RKO (cell line): ENCODE data around the gene KLRG1.

Source experiments
- DNase-seq: peaks from one replicate; pipeline ENCODE4 v3.0.0-alpha.2; 2016; ENCODE audit warnings: low spot score

KLRG1 gene

DNA sequence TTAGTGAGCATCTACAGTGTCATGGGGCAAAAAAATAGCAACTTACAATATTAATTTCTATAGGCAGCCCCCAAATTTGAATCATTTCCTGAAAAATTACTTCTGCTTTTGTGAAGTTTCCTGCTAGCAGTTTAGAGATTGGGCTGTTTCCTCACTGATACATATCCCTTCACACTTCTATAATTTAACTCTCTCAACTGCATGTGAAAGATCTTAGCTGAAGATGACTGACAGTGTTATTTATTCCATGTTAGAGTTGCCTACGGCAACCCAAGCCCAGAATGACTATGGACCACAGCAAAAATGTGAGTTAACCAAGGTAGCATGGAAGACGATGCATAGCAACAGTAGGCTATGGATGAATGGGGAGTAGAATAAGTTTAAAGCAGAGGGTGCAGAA, at the start of gene KLRG1:
KLRG1 (plus strand) TSS at position 134 of the 400 bp plus-strand sequence; CDS start at position 224, 90 bp downstream.
- no peak for DNase-seq

- DNase-seq = no peak
These were observed 47.5 kb upstream of the KLRG1 start for GRCh38 chr12:8941691-8942478.

DNA sequence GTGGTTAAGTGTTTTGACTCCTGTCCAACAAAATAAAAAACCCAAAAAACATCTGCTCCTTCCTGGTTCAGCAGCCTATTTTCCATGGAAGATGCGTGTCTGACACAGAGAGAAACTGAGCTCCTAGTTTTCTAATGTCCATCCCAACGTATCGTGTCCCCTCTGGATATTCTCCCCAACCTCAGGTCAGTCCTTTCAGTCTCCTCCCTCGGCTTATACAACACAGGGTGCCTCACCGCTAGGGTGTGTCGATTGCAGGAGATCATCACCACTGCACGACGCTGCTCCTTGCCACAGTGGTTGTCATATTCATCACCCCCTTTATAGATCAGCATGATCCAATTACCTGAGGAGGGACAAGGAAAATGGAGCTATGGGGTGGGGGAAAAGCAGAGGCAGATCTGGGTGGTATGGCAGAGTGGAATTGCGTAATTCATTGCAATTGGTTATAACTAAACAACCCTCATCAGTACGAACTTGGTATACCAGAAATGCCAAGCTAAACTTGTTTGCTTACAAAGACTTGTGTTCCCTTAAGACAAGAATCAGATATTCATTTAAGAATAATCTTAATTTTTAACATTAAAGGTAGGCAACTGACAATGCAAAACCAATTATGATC, 45.7 kb upstream of the KLRG1 start:
- no peak for DNase-seq

DNA sequence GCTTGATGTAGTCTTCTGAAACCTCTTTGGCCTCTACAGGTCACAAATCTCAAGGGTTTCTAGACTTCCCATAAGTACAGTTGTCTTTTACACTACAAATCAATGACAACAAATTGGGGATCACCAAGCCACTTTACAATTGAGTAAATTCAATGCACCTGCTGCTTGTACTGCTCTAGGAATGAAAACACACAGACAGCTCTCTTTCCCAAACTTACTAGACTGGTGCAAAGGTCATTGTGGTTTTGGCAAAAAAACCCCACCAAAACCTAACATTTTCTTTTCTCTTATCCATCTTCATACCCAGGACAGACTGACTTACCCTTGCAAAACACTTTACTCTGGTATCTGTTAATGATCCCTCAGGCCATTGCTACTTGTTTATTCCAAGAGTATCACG, 42.6 kb upstream of the KLRG1 start:
- DNase-seq = no peak

DNA sequence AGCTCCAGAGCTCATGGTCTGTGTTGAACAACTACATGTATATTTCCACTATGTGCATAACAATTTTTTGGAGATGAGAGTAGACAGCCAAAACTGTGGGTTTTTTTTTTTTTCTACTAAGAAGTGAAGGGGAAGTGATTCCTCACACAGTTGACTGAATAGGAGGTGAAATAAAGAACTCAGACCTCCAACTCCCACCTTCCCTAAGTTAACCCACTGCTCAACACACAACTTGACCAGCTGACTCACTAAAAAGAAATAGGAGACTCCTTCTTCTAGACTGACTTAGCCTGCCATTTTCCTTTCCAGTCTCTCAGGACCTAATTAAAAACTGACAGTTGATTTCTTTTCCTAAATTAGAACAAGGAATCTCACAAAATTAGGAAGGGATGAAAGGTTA, 41.6 kb upstream of the KLRG1 start:
- DNase-seq = peak; percentile 56

- peak; percentile 66 for DNase-seq
These were observed 40.5 kb upstream of the KLRG1 start for GRCh38 chr12:8948701-8949341.

- DNase-seq = peak; percentile 98
These were observed 39.8 kb upstream of the KLRG1 start, which contains the start of gene M6PR for GRCh38 chr12:8949342-8950220. Gene M6PR (minus strand): TSS chr12:8949645. CDS start chr12:8946404, 3,241 bp downstream.

DNA sequence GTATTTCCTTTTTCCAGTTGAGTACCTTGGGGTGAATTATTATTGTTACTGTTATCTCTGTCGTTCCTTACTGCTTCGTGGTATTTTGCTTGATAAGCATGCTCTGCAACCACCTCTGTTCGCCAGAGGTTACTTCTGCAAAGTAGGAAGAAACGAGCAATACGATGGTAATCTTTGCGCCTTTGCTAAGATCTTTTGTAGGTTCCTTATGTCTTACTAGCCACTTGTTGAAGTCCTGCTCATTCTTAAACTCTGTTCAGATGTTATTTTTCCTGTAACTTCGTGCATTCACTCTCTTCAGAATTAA, 39.2 kb upstream of the KLRG1 start:
- no peak for DNase-seq

- DNase-seq = peak; percentile 43
These were observed 38.5 kb upstream of the KLRG1 start for GRCh38 chr12:8950702-8951478.

- no peak for DNase-seq
These were observed 37.6 kb upstream of the KLRG1 start for GRCh38 chr12:8951744-8952143.

DNA sequence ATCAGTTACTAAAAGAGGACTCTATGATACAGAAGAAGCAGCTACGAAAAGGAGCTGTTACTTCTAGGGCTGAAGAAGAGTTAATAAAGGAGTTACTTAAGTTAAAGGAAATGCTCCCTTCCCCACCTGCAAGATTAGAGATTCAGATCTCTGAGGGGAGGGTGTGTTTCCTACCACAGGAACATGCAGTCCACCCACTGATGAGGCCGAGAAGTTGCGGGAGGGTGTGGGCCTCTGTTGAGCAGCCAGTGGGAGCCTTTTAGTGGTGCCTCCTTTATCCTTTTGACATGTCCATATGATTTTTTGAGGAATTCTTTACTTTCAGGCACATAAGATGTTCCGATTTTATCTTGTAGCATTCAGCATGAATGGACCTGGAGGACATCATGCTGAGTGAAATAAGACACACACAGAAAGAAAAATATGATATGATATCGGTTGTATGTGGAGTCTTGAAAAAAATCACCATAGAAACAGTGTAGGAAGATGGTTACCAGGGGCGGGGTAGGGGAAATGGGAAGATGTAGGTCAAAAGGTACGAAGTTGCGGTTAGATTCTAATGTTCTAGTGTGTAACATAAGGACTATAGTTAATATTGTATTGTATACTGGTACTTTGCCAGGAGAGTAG, 35.5 kb upstream of the KLRG1 start:
- DNase-seq = no peak

DNA sequence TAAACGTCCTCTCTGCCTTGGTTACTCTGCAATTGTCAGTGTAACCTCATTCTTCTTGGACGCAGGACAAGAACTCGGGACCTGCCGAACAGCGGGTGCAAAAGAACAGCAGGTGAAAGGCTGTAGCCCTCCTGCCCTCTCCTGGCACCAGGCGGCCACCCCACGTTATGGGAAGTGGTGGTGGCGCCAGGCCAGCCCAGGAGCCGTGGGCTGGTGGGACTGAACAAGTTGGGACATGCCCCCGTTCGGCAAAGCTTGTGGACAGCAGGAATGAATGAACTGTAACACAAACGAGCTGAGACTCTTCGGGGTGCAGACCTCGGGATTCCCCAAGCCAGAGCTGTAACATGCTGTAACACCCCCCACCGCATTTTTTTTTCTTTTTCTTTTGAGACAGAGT, 33.3 kb upstream of the KLRG1 start:
- no peak for DNase-seq

GRCh38 chr12:8956772-8957171, 32.6 kb upstream of the KLRG1 start:
- DNase-seq = no peak

DNA sequence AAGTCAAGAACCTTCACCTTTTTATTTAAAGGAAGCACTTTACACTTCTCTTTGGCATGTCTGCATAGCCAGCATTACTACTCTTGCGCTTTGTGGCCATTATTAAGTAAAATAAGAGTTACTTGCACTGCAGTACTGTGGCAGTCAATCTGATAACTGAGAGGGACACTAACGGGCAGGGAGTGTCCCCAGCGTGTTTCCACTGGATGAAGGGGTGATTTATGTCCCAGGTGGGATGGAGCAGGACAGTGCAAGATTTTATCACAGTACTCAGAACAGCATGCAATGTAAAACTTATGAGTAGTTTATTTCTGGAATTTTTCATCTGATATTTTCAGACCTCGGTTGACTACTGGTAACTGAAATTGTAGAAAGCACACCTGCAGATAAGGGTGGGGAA, 31.8 kb upstream of the KLRG1 start:
- DNase-seq = no peak

- DNase-seq = no peak
These were observed 31.3 kb upstream of the KLRG1 start for GRCh38 chr12:8958066-8958465.

DNA sequence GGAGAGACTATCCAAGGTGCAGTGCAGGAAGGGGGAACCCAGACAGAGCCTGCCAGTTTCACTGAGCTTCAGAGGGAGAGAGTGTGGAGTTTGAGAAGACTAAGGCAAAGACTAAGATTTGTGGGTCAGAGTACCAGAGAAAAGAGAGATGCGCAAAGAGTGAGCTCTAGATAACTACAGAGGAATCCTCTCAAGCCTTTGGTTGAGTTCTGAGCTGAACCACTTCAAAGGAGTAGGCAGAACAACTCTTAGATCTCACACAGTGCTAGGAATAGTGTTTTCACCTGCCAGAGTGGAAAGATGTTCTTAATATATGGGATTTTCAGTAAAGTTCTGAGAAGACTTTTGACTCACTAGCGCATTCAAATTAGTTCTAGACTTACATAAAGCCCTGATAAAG, 29.2 kb upstream of the KLRG1 start:
- no peak for DNase-seq

DNA sequence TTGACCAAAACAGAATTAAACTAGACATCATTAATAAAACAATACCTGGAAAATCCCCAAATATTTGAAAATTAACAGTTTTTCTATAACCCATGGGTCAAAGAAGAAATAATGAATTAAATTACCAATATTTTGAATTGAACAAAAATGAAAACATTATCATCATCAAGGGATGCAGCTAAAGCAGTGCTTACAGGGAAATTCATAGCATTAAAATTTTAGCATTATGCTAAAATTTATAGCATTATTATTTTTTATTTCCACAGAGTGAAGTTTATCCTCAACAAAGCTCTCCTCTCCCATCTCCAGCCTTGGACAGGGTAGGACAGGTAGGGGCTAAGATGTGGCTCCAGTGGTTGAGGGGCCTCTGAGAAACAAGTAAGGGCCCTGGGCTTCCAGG, 20.6 kb upstream of the KLRG1 start:
- no peak for DNase-seq

DNA sequence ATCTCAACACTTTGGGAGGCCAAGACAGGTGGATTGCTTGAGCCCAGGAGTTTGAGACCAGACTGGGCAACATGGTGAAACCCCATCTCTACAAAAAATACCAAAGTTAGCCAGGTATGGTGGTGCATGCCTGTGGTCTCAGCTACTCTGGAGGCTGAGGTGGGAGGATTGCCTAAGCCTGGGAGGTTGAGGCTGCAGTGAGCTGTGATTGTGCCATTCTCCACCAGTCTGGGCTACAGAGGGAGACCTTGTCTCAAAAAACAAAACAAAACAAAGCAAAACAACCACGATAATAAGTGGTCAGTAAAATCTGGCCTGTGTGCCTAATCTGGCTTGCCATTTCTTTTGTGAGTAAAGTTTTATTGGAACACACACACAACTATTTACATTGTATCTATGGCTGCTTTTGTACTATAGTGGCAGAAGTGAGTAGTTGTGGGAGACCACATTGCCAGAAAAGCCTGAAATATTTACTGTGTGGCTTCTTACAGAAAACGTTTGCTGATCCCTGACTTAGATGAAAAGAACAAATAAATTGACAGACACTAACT, 19.4 kb upstream of the KLRG1 start:
- DNase-seq = no peak

GRCh38 chr12:8970432-8970831, 18.9 kb upstream of the KLRG1 start:
- no peak for DNase-seq

DNA sequence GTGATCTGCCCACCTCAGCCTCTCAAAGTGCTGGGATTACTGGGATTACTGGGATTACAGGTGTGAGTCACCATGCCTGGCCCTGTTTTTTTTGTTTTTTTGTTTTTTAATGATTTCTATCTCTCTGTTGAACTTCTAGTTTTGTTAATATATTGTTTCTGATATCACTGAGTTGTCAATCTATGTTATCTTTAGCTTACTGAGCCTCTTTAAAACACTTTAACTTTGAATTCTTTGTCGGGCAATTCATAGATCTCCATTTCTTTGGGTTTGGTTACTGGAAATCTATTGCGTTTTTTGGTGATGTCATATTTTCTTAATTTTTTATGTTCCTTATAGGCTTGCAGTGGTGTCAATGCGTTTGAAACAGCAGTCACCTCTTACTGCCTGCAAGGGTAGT, 9.2 kb upstream of the KLRG1 start:
- no peak for DNase-seq
